GM19397 (cell line): ENCODE results near the gene SSPN.

Experiments
- ATAC-seq: cut with Tn5 transposase; IDR thresholded peaks from one replicate; pipeline ENCODE4 v1.9.1; 2021; ENCODE audit warnings: mild to moderate bottlenecking, moderate library complexity; ENCODE audit not compliant: unreplicated experiment

Gene SSPN

GRCh38 chr12:26195250-26195640, at the start of gene SSPN:
Gene SSPN (plus strand): TSS chr12:26195573. CDS start chr12:26195673, 100 bp downstream.
- peak; percentile 47 for ATAC-seq

GRCh38 chr12:26148291-26148690, 47.1 kb upstream of the SSPN start:
- no peak for ATAC-seq

- no peak for ATAC-seq
Measured at GRCh38 chr12:26149968-26150500, 45.3 kb upstream of the SSPN start.

GRCh38 chr12:26150736-26151450, 44.5 kb upstream of the SSPN start:
- ATAC-seq: no peak

GRCh38 chr12:26152507-26153102, 42.8 kb upstream of the SSPN start:
- ATAC-seq: no peak

GRCh38 chr12:26153421-26154154, 41.8 kb upstream of the SSPN start:
- ATAC-seq: no peak

GRCh38 chr12:26156201-26156871, 39.0 kb upstream of the SSPN start:
- ATAC-seq: peak; percentile 79

- ATAC-seq: peak; percentile 28
Measured at GRCh38 chr12:26157001-26157400, 38.4 kb upstream of the SSPN start.

GRCh38 chr12:26158078-26158764, 37.2 kb upstream of the SSPN start:
- no peak for ATAC-seq

GRCh38 chr12:26162174-26162573, 33.2 kb upstream of the SSPN start:
- no peak for ATAC-seq

GRCh38 chr12:26162905-26163304, 32.5 kb upstream of the SSPN start:
- peak; percentile 77 for ATAC-seq

GRCh38 chr12:26164118-26164517, 31.3 kb upstream of the SSPN start:
- no peak for ATAC-seq

- no peak for ATAC-seq
Measured at GRCh38 chr12:26172013-26172412, 23.4 kb upstream of the SSPN start.

GRCh38 chr12:26172539-26172938, 22.8 kb upstream of the SSPN start:
- no peak for ATAC-seq

GRCh38 chr12:26172946-26173552, 22.3 kb upstream of the SSPN start:
- no peak for ATAC-seq

- ATAC-seq: no peak
Measured at GRCh38 chr12:26176725-26177124, 18.6 kb upstream of the SSPN start.

- no peak for ATAC-seq
Measured at GRCh38 chr12:26177283-26177682, 18.1 kb upstream of the SSPN start.

- no peak for ATAC-seq
Measured at GRCh38 chr12:26179826-26180225, 15.5 kb upstream of the SSPN start.

- no peak for ATAC-seq
Measured at GRCh38 chr12:26182377-26182776, 13.0 kb upstream of the SSPN start.
